ENCODE data around the gene C22orf23.

DNA sequence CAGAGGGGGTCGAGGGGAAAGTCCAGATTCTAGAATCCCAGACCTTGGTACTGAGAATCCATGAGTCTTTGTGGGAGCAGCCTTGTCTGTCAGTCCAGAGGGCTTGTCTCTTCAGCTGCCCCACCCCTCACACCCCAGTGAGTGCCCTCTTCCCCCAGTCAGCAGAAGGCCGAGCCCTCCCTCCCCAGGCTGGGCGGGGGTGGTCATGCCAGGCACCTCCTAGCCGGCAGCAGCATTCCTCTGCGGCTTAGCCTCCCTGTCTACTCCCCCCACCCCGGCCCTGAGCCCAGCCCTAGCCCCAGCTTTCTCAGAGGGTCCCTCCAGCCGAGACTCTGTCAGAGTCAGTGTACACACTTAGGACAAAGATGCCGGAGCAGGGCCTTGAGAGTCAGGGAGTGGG, 26.4 kb upstream of the C22orf23 start:
- TF ChIP-seq, protein P1, sequence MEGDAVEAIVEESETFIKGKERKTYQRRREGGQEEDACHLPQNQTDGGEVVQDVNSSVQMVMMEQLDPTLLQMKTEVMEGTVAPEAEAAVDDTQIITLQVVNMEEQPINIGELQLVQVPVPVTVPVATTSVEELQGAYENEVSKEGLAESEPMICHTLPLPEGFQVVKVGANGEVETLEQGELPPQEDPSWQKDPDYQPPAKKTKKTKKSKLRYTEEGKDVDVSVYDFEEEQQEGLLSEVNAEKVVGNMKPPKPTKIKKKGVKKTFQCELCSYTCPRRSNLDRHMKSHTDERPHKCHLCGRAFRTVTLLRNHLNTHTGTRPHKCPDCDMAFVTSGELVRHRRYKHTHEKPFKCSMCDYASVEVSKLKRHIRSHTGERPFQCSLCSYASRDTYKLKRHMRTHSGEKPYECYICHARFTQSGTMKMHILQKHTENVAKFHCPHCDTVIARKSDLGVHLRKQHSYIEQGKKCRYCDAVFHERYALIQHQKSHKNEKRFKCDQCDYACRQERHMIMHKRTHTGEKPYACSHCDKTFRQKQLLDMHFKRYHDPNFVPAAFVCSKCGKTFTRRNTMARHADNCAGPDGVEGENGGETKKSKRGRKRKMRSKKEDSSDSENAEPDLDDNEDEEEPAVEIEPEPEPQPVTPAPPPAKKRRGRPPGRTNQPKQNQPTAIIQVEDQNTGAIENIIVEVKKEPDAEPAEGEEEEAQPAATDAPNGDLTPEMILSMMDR (IDR thresholded peaks at IDR 0.05) = no peak
- TF ChIP-seq POLR2A (IDR thresholded peaks at IDR 0.05) = no peak

Data from ovary (tissue), 3 donors.